GM12878 (cell line): ENCODE measurements around the gene SHISA6. TPM values are rescaled to one million over a fixed set of nuclear protein-coding genes. Genes with fewer than 3 reads are reported as not detected.

Source experiments
- ATAC-seq: fragments of 200-7000 bp; cut with Tn5 transposase; 3 replicates; pipeline ENCODE4 v1.9.1; 2020; ENCODE audit warnings: mild to moderate bottlenecking, moderate library complexity
- BruUV-seq: library from RNA; stranded (reverse); fragments of 400-500 nt; replicated peaks from 2 replicates; lab custom pipeline; 2021; lab: Mats Ljungman, UMichigan
- CTCF ChIA-PET: fragments of 300-600 bp; sonication (Branson Sonifier 250); formaldehyde crosslinking; extraction: SDS; loops from one replicate; lab custom pipeline; 2021; ENCODE audit warnings: inconsistent platforms; lab: Yijun Ruan, JAX
- POLR2A ChIA-PET: fragments of 350-600 bp; formaldehyde crosslinking; extraction: SDS; loops from one replicate; lab custom pipeline; 2021; ENCODE audit warnings: inconsistent platforms; lab: Charles Lee
- RAD21 ChIA-PET: fragments of 300-600 bp; sonication (Branson Sonifier 250); formaldehyde crosslinking; loops from one replicate; lab custom pipeline; 2023; ENCODE audit warnings: antibody characterized with exemption; ENCODE audit not compliant: unreplicated experiment; lab: Charles Lee
- SMC1A ChIA-PET: fragments of 300-600 bp; sonication (Branson Sonifier 250); formaldehyde crosslinking; loops from one replicate; lab custom pipeline; 2023; ENCODE audit not compliant: unreplicated experiment, uncharacterized antibody; lab: Charles Lee
- DNase-seq: peaks from one replicate; pipeline ENCODE4 v3.0.0-alpha.2; 2011; ENCODE audit warnings: low read depth, low spot score
- FAIRE-seq: peaks from 3 replicates; lab custom pipeline; 2011; peaks lifted over from hg19 to GRCh38; lab: Jason Lieb, UNC
- H2AFZ ChIP-seq: 2 replicates; pipeline ENCODE4 v1.6.0; 2011; ENCODE audit warnings: low read depth, low read length, control low read depth; ENCODE audit not compliant: control insufficient read depth
- H3K27ac ChIP-seq: 2 replicates; pipeline ENCODE4 v1.5.1; 2011; ENCODE audit warnings: control low read depth; ENCODE audit not compliant: control insufficient read depth, insufficient read depth
- H3K27me3 ChIP-seq, 2 experiments: replicated peaks in 1 of 2; 2 replicates each; pipeline versions ENCODE4 v1.6.0 to v1.6.1; 2011; ENCODE audit warnings: low read length in 1 of 2; ENCODE audit not compliant: control insufficient read depth in 2 of 2, insufficient read depth in 2 of 2
- H3K36me3 ChIP-seq, 2 experiments: 2 replicates each; pipeline ENCODE4 v1.5.1; 2011; ENCODE audit warnings: low read length in 1 of 2; ENCODE audit not compliant: control insufficient read depth in 2 of 2, insufficient read depth in 2 of 2
- H3K4me1 ChIP-seq: 2 replicates; pipeline ENCODE4 v1.6.1; 2011; ENCODE audit warnings: mild to moderate bottlenecking, low read length, moderate library complexity, mixed read lengths; ENCODE audit not compliant: control insufficient read depth, insufficient read depth
- H3K4me2 ChIP-seq: 2 replicates; pipeline ENCODE4 v1.6.0; 2011; ENCODE audit warnings: control low read depth; ENCODE audit not compliant: control insufficient read depth, insufficient read depth
- H3K4me3 ChIP-seq: fragments of 200-600 bp; sonication (generic); 2 replicates; pipeline ENCODE4 v1.5.1; 2016
- H3K79me2 ChIP-seq: 2 replicates; pipeline ENCODE4 v1.6.0; 2011; ENCODE audit warnings: low read length; ENCODE audit not compliant: control insufficient read depth, insufficient read depth
- H3K9ac ChIP-seq: 2 replicates; pipeline ENCODE4 v1.8.0; 2011; ENCODE audit warnings: low read length, control low read depth, mixed read lengths; ENCODE audit not compliant: control insufficient read depth, insufficient read depth
- H3K9me3 ChIP-seq: replicated peaks from 3 replicates; pipeline ENCODE4 v1.5.1; 2011; ENCODE audit warnings: mild to moderate bottlenecking, low read length; ENCODE audit not compliant: control insufficient read depth, insufficient read depth
- H4K20me1 ChIP-seq: 2 replicates; pipeline ENCODE4 v1.6.0; 2011; ENCODE audit not compliant: control insufficient read depth, insufficient read depth
- HDGF ChIP-seq: fragments of 450-650 bp; IDR thresholded peaks from 2 replicates; pipeline ENCODE4 v1.6.1; 2016; ENCODE audit warnings: antibody characterized with exemption
- MEF2A ChIP-seq: IDR thresholded peaks from 2 replicates; pipeline ENCODE4 v1.6.1; 2011; ENCODE audit warnings: low read depth, mild to moderate bottlenecking, low read length, moderate library complexity; ENCODE audit not compliant: insufficient read depth
- NFXL1 ChIP-seq: fragments of 450-650 bp; IDR thresholded peaks from 2 replicates; pipeline ENCODE4 v1.6.1; 2017; ENCODE audit warnings: antibody characterized with exemption, mild to moderate bottlenecking, borderline replicate concordance
- POLR2A ChIP-seq: IDR thresholded peaks from 2 replicates; pipeline ENCODE4 v1.6.1; 2011; ENCODE audit warnings: low read depth, mild to moderate bottlenecking, low read length
- WGBS: methylation state at CpG from one replicate; pipeline ENCODE4 v1.1.6; 2016; ENCODE audit warnings: low lambda C conversion rate; ENCODE audit not compliant: insufficient replicate concordance, insufficient coverage; ENCODE audit errors: missing lambda C conversion rate; 5-methylcytosine and 5-hydroxymethylcytosine counted together
- in situ Hi-C: fragments of 300-500 bp; cut with MboI; formaldehyde crosslinking; loops from 9 replicates; pipeline ENCODE4 v1.14.3; 2018; ENCODE audit warnings: mixed read lengths
- intact Hi-C: fragments of 100-400 bp; cut with micrococcal nuclease; formaldehyde crosslinking; loops from one replicate; pipeline ENCODE4 v1.14.2; 2022; ENCODE audit not compliant: unreplicated experiment
- polyA plus RNA-seq, 11 experiments: library from polyadenylated mRNA; depleted of rRNA in 4 of 11; unstranded in 6 of 11; stranded (reverse) in 5 of 11; fragments of >200 nt; fragmentation: Nextera tagmentation in 4 of 11; fragmentation: Illumina TruSeq in 1 of 11; extraction: Ambion mirVana in 4 of 11; extraction: Trizol in 1 of 11; gene quantifications; 1 replicate in 1 of 11; 2 replicates in 10 of 11; pipeline versions ENCODE4 v1.2.1 to v1.2.3, GENCODE V29; 2011 to 2016; ENCODE audit warnings: inconsistent platforms in 2 of 11, missing spikeins in 2 of 11, low read depth in 1 of 11
- total RNA-seq, 4 experiments: library from RNA; depleted of rRNA in 3 of 4; stranded (reverse); fragments of >200 nt in 3 of 4; fragmentation: Illumina TruSeq in 1 of 4; extraction: Trizol in 1 of 4; gene quantifications; 2 replicates each; pipeline versions ENCODE4 v1.2.1 to v1.2.3, GENCODE V29; 2013 to 2021
- TF ChIP-seq, protein P1 (sequence below): fragments of 450-650 bp; formaldehyde crosslinking; IDR thresholded peaks from 2 replicates; pipeline ENCODE4 v1.4.0; 2022; ENCODE audit warnings: mild to moderate bottlenecking, moderate library complexity
- TF ChIP-seq, protein P2 (sequence below): IDR thresholded peaks from 2 replicates; pipeline ENCODE4 v1.6.1; 2011; ENCODE audit warnings: low read depth, low read length, improper control_type of control experiment, borderline replicate concordance

The SHISA6 gene
- total and polyA plus RNA-seq, 10 of the 15 experiments (the other 5 are each of a cell fraction or from before 2014, with no cell fraction given): not detected

DNA sequence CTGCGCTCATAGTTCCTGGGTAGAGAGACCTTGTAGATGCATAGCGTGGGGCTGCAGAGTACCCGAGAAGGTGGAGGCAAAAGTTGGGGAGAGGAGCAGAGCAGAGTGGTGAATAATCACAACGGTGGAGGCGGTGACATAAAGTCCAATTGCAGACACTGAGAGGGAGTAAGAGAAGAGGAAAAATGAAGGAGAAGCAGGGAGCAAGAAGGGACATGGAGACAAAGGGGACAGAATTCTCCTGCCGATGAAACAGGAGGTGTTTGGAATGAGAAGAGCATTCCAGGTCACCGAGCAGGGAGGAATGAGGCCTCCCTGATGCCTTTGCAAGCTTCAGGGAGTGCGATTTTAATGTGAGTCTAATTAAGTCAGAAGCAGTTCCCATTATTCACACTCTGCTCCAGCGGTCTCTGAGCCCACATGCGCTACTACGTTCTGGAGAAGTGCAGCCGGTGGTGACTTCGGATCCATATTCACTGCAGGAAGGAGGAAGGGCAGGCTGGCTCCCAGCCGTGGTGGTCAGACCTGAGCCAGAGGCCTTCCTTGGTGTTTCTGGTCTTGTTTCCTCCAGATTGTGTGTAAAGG, 249.2 kb downstream of the SHISA6 start:
- no TSS peak for BruUV-seq
- Histone ChIP-seq H2AFZ (no peak overlapping the region), H3K36me3 (no peaks in the 10 kb centered on the region), H3K27me3 (no peaks in the 10 kb centered on the region), H3K4me2 (no peak overlapping the region), H3K79me2 (no peaks in the 10 kb centered on the region), H4K20me1 (no peaks in the 10 kb centered on the region), H3K4me1 (no peaks in the 10 kb centered on the region), H3K9ac (no peak overlapping the region), H3K4me3 (no peak overlapping the region), H3K9me3 (no peaks in the 10 kb centered on the region; the same call in 2 of the 3 replicates), H3K27ac (no peak overlapping the region)
- in situ Hi-C loops (no loop called here), intact Hi-C loops (no loop called here)
- 41% methylated on average over 14 of the region's 14 CpGs for WGBS
- no peak for ATAC-seq
- ChIA-PET CTCF (no interaction called here), POLR2A (no interaction called here), RAD21 (no interaction called here), SMC1A (no interaction called here)
- no peak for FAIRE-seq
- TF ChIP-seq, protein P1, sequence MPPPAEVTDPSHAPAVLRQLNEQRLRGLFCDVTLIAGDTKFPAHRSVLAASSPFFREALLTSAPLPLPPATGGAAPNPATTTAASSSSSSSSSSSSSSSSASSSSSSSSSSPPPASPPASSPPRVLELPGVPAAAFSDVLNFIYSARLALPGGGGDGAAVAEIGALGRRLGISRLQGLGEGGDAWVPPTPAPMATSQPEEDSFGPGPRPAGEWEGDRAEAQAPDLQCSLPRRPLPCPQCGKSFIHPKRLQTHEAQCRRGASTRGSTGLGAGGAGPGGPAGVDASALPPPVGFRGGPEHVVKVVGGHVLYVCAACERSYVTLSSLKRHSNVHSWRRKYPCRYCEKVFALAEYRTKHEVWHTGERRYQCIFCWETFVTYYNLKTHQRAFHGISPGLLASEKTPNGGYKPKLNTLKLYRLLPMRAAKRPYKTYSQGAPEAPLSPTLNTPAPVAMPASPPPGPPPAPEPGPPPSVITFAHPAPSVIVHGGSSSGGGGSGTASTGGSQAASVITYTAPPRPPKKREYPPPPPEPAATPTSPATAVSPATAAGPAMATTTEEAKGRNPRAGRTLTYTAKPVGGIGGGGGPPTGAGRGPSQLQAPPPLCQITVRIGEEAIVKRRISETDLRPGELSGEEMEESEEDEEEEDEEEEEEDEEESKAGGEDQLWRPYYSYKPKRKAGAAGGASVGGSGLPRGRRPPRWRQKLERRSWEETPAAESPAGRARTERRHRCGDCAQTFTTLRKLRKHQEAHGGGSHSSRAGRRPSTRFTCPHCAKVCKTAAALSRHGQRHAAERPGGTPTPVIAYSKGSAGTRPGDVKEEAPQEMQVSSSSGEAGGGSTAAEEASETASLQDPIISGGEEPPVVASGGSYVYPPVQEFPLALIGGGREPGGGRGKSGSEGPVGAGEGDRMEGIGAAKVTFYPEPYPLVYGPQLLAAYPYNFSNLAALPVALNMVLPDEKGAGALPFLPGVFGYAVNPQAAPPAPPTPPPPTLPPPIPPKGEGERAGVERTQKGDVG (CRISPR knock-in tag): no peak
- no peak for DNase-seq

- Histone ChIP-seq H3K36me3 (no peaks in the 10 kb centered on the region), H3K27me3 (no peaks in the 10 kb centered on the region), H3K4me3 (no peak overlapping the region), H3K9me3 (no peaks in the 10 kb centered on the region; the same call in 2 of the 3 replicates), H2AFZ (no peak overlapping the region), H3K9ac (no peak overlapping the region), H3K4me1 (no peaks in the 10 kb centered on the region), H4K20me1 (no peaks in the 10 kb centered on the region), H3K79me2 (no peaks in the 10 kb centered on the region), H3K4me2 (no peak overlapping the region), H3K27ac (no peak overlapping the region)
- ChIA-PET CTCF (no interaction called here), RAD21 (no interaction called here), POLR2A (no interaction called here), SMC1A (no interaction called here)
- no peak for FAIRE-seq
- in situ Hi-C loops: no loop called here
- no TSS peak for BruUV-seq
- no peak for DNase-seq
- ATAC-seq: no peak
- TF ChIP-seq POLR2A: no peak
- no peak for TF ChIP-seq MEF2A
- no peak for TF ChIP-seq NFXL1
- TF ChIP-seq, protein P2, sequence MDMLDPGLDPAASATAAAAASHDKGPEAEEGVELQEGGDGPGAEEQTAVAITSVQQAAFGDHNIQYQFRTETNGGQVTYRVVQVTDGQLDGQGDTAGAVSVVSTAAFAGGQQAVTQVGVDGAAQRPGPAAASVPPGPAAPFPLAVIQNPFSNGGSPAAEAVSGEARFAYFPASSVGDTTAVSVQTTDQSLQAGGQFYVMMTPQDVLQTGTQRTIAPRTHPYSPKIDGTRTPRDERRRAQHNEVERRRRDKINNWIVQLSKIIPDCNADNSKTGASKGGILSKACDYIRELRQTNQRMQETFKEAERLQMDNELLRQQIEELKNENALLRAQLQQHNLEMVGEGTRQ: no peak
- no peak for TF ChIP-seq HDGF
- intact Hi-C loops: no loop called here
- WGBS: no CpG with 5 or more reads among the region's 1 CpG
These were observed 251.5 kb downstream of the SHISA6 start for GRCh38 chr17:11492511-11492910.
